ENCODE measurements around the gene RBM39.
"Not testable (repeated sequence)": the region's sequence is repeated elsewhere in the genome, so short reads cannot be mapped to it uniquely, and the experiment has no call there.

The RBM39 gene

GRCh38 chr20:35711588-35712209, 30.4 kb downstream of the RBM39 start:
- in situ Hi-C loops (cut with HindIII; ENCODE audit: low sequenced_read_pairs) = no loop called here
- no peak overlapping the region for H3K4me3 ChIP-seq (ENCODE audit: low read depth, low read length)
- no peak for TF ChIP-seq CTCF (IDR thresholded peaks at IDR 0.05; ENCODE audit: low read depth, low read length)
- no peak for DNase-seq (ENCODE audit: low read depth, low spot score)

- in situ Hi-C loops (cut with HindIII; ENCODE audit: low sequenced_read_pairs) = no loop called here
- DNase-seq (ENCODE audit: low read depth, low spot score) = no peak
- H3K4me3 ChIP-seq (ENCODE audit: low read depth, low read length) = no peak overlapping the region
- no peak for TF ChIP-seq CTCF (IDR thresholded peaks at IDR 0.05; ENCODE audit: low read depth, low read length)
Observed at GRCh38 chr20:35710884-35711587, 31.0 kb downstream of the RBM39 start.

- no peak for TF ChIP-seq CTCF (IDR thresholded peaks at IDR 0.05; ENCODE audit: low read depth, low read length)
- in situ Hi-C loops (cut with HindIII; ENCODE audit: low sequenced_read_pairs) = no loop called here
- DNase-seq (ENCODE audit: low read depth, low spot score) = no peak
- no peak overlapping the region for H3K4me3 ChIP-seq (ENCODE audit: low read depth, low read length)
Observed at GRCh38 chr20:35710039-35710438, 32.0 kb downstream of the RBM39 start.

GRCh38 chr20:35709259-35709658, 32.8 kb downstream of the RBM39 start:
- in situ Hi-C loops (cut with HindIII; ENCODE audit: low sequenced_read_pairs) = no loop called here

GRCh38 chr20:35708502-35708901, 33.6 kb downstream of the RBM39 start:
- no peak overlapping the region for H3K4me3 ChIP-seq (ENCODE audit: low read depth, low read length)
- no peak for DNase-seq (ENCODE audit: low read depth, low spot score)
- no peak for TF ChIP-seq CTCF (IDR thresholded peaks at IDR 0.05; ENCODE audit: low read depth, low read length)
- in situ Hi-C loops (cut with HindIII; ENCODE audit: low sequenced_read_pairs) = no loop called here

More at GRCh38 chr20:35709259-35709658, 32.8 kb downstream of the RBM39 start:
- H3K4me3 ChIP-seq (ENCODE audit: low read depth, low read length) = no peak overlapping the region
- DNase-seq (ENCODE audit: low read depth, low spot score) = no peak
- no peak for TF ChIP-seq CTCF (IDR thresholded peaks at IDR 0.05; ENCODE audit: low read depth, low read length)

- DNase-seq (ENCODE audit: low read depth, low spot score); in situ Hi-C loops (cut with HindIII; ENCODE audit: low sequenced_read_pairs): not testable (repeated sequence)
Observed at GRCh38 chr20:35706591-35707529, 35.2 kb downstream of the RBM39 start.

GRCh38 chr20:35705894-35706293, 36.2 kb downstream of the RBM39 start:
- DNase-seq (ENCODE audit: low read depth, low spot score); in situ Hi-C loops (cut with HindIII; ENCODE audit: low sequenced_read_pairs); H3K4me3 ChIP-seq (ENCODE audit: low read depth, low read length): not testable (repeated sequence)

More at GRCh38 chr20:35706591-35707529, 35.2 kb downstream of the RBM39 start:
- not testable (repeated sequence) for H3K4me3 ChIP-seq (ENCODE audit: low read depth, low read length)
